Skeletal muscle satellite cell (primary cell): ENCODE measurements around the gene PCDHGB3.
"Not testable (repeated sequence)": the region's sequence is repeated elsewhere in the genome, so short reads cannot be mapped to it uniquely, and the experiment has no call there.

Experiments used
- H3K27me3 ChIP-seq: 2 replicates; pipeline ENCODE4 v1.7.0; 2013; ENCODE audit warnings: low read length; ENCODE audit not compliant: control insufficient read depth, insufficient read depth
- H3K36me3 ChIP-seq: 2 replicates; pipeline ENCODE4 v1.7.0; 2013; ENCODE audit warnings: mild to moderate bottlenecking, control low read depth, low read length; ENCODE audit not compliant: insufficient read depth
- H3K4me1 ChIP-seq: 2 replicates; pipeline ENCODE4 v1.7.0; 2013; ENCODE audit warnings: low read length; ENCODE audit not compliant: control insufficient read depth, insufficient read depth
- H3K4me2 ChIP-seq: 2 replicates; pipeline ENCODE4 v1.7.0; 2013; ENCODE audit warnings: mild to moderate bottlenecking, low read length
- H3K4me3 ChIP-seq: 2 replicates; pipeline ENCODE4 v1.7.0; 2013; ENCODE audit warnings: low read length
- H3K9ac ChIP-seq: 2 replicates; pipeline ENCODE4 v1.7.0; 2013; ENCODE audit warnings: mild to moderate bottlenecking, low read depth, low read length, moderate library complexity
- H3K9me3 ChIP-seq: replicated peaks from 2 replicates; pipeline ENCODE4 v1.7.0; 2013; ENCODE audit warnings: mild to moderate bottlenecking, control low read depth, low read length

PCDHGB3 gene

DNA sequence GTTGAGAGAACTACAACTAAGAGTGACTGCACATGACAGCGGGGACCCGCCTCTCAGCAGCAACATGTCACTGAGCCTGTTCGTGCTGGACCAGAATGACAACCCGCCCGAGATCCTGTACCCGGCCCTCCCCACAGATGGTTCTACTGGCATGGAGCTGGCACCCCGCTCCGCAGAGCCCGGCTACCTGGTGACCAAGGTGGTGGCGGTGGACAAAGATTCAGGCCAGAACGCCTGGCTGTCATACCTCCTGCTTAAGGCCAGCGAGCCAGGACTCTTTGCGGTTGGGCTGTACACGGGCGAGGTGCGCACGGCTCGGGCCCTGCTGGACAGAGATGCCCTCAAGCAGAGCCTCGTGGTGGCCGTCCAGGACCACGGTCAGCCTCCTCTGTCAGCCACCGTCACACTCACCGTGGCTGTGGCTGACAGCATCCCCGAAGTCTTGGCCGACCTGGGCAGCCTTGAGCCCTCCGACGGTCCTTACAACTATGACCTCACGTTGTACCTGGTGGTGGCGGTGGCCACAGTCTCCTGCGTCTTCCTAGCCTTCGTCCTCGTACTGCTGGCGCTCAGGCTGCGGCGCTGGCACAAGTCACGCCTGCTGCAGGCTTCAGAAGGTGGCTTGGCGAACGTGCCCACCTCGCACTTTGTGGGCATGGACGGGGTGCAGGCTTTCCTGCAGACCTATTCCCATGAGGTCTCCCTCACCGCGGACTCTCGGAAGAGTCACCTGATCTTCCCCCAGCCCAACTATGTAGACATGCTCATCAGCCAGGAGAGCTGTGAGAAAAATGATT lies 14.6 kb downstream of the PCDHGB3 start:
- H3K27me3 ChIP-seq = no peaks in the 10 kb centered on the region
- no peak overlapping the region for H3K4me3 ChIP-seq
- no peaks in the 10 kb centered on the region for H3K4me1 ChIP-seq
- no peak overlapping the region for H3K9ac ChIP-seq
- no peaks in the 10 kb centered on the region for H3K36me3 ChIP-seq
- peaks cover 21% of the 10 kb centered on the region for H3K9me3 ChIP-seq
- no peak overlapping the region for H3K4me2 ChIP-seq

DNA sequence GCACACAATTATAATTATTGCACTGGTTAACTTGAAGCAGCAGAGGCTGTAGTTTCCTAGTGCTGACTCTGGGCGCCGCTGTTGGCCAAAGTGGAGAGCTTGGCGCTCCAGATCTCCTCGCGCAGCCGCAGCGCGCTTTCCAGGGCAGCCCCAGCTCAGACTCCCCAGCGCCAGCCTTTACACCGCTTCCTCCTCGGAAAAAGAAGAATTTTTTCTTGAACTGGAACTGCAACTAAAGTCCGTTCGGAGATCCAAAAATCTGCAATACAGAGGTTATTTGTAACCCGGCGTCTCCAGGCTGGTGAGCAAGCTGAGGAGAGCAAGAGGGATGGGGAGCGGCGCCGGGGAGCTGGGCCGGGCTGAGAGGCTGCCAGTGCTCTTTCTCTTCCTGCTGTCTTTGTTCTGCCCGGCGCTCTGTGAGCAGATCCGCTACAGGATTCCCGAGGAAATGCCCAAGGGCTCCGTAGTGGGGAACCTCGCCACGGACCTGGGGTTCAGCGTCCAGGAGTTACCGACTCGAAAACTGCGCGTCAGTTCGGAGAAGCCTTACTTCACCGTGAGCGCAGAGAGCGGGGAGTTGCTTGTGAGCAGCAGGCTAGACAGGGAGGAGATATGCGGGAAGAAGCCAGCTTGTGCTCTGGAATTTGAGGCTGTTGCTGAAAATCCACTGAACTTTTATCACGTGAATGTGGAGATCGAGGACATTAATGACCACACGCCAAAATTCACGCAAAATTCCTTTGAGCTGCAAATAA lies 17.7 kb downstream of the PCDHGB3 start, which contains the start of gene PCDHGB4:
TSS of gene PCDHGB4 (plus strand) at position 142 of the 755 bp plus-strand sequence. CDS start at position 329, 187 bp downstream.
- H3K4me1 ChIP-seq, H3K9ac ChIP-seq, H3K27me3 ChIP-seq, H3K36me3 ChIP-seq: not testable (repeated sequence)
- Histone ChIP-seq H3K4me2 (peak within 1 kb of the TSS; percentile 54), H3K4me3 (peak within 1 kb of the TSS; percentile 44), H3K9me3 (peaks cover 28% of the 10 kb centered on the region)

GRCh38 chr5:141388661-141389060 lies 18.6 kb downstream of the PCDHGB3 start:
- Histone ChIP-seq H3K4me3 (no peak overlapping the region), H3K4me1 (no peaks in the 10 kb centered on the region), H3K9ac (no peak overlapping the region), H3K36me3 (peaks cover 5% of the 10 kb centered on the region), H3K27me3 (no peaks in the 10 kb centered on the region), H3K4me2 (no peak overlapping the region), H3K9me3 (peaks cover 32% of the 10 kb centered on the region)

- Histone ChIP-seq H3K4me1 (no peaks in the 10 kb centered on the region), H3K4me3 (no peak overlapping the region), H3K4me2 (no peak overlapping the region), H3K27me3 (no peaks in the 10 kb centered on the region), H3K36me3 (peaks cover 5% of the 10 kb centered on the region), H3K9ac (no peak overlapping the region), H3K9me3 (peaks cover 35% of the 10 kb centered on the region)
Measured at GRCh38 chr5:141389153-141390042, 19.4 kb downstream of the PCDHGB3 start.

- Histone ChIP-seq H3K27me3 (no peaks in the 10 kb centered on the region), H3K9ac (no peak within 1 kb of the TSS), H3K4me2 (no peak within 1 kb of the TSS), H3K36me3 (peaks cover 5% of the 10 kb centered on the region), H3K9me3 (peaks cover 39% of the 10 kb centered on the region), H3K4me3 (peak within 1 kb of the TSS; percentile 22), H3K4me1 (no peaks in the 10 kb centered on the region)
Measured at GRCh38 chr5:141392429-141393198, 22.6 kb downstream of the PCDHGB3 start, which contains the start of gene PCDHGA8. Gene PCDHGA8, plus strand, starts transcription at chr5:141392633. Its CDS starts 181 bp downstream, at chr5:141392814.

DNA sequence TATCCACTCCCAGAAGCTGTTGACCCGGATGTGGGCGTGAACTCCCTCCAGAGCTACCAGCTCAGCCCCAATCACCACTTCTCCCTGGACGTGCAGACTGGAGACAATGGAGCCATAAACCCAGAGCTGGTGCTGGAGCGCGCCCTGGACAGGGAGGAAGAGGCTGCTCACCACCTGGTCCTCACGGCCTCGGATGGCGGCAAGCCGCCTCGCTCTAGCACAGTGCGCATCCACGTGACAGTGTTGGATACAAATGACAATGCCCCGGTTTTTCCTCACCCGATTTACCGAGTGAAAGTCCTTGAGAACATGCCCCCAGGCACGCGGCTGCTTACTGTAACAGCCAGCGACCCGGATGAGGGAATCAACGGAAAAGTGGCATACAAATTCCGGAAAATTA lies 23.2 kb downstream of the PCDHGB3 start:
- Histone ChIP-seq H3K4me1 (no peaks in the 10 kb centered on the region), H3K27me3 (no peaks in the 10 kb centered on the region), H3K9me3 (peaks cover 39% of the 10 kb centered on the region), H3K9ac (no peak overlapping the region), H3K4me2 (no peak overlapping the region), H3K36me3 (peaks cover 5% of the 10 kb centered on the region), H3K4me3 (no peak overlapping the region)

GRCh38 chr5:141394401-141395187 lies 24.6 kb downstream of the PCDHGB3 start:
- H3K27me3 ChIP-seq, H3K4me2 ChIP-seq, H3K9ac ChIP-seq, H3K4me3 ChIP-seq, H3K36me3 ChIP-seq, H3K4me1 ChIP-seq: not testable (repeated sequence)
- peaks cover 38% of the 10 kb centered on the region for H3K9me3 ChIP-seq

- Histone ChIP-seq H3K4me2 (peak within 1 kb of the TSS; percentile 74), H3K4me3 (peak within 1 kb of the TSS; percentile 72), H3K9ac (peak within 1 kb of the TSS; percentile 62), H3K9me3 (peaks cover 43% of the 10 kb centered on the region)
- H3K36me3 ChIP-seq, H3K4me1 ChIP-seq, H3K27me3 ChIP-seq: not testable (repeated sequence)
Measured at GRCh38 chr5:141397756-141398551, 27.9 kb downstream of the PCDHGB3 start, which contains the start of gene PCDHGB5. Gene PCDHGB5, plus strand, starts transcription at chr5:141397947. Its CDS starts 181 bp downstream, at chr5:141398128.

DNA sequence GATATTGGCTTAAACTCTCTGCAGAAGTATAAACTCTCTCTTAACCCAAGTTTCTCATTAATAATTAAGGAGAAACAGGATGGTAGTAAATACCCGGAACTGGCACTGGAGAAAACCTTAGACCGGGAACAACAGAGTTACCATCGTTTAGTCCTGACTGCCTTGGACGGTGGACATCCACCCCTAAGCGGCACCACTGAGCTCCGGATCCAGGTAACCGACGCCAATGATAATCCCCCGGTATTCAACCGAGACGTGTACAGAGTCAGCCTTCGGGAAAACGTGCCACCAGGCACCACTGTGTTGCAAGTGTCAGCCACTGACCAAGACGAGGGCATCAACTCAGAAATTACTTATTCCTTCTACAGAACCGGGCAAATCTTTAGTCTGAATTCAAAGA lies 28.6 kb downstream of the PCDHGB3 start:
- Histone ChIP-seq H3K9me3 (peaks cover 44% of the 10 kb centered on the region), H3K36me3 (peaks cover 5% of the 10 kb centered on the region), H3K27me3 (no peaks in the 10 kb centered on the region), H3K4me1 (no peaks in the 10 kb centered on the region), H3K4me3 (peak overlapping the region; percentile 26), H3K4me2 (peak overlapping the region; percentile 42), H3K9ac (no peak overlapping the region)
